WTC11 (cell line): Measurements from ENCODE around the gene ANO2. TPM values are rescaled to one million over a fixed set of nuclear protein-coding genes. Genes with fewer than 3 reads are reported as not detected.

ENCODE experiments used
- ATAC-seq: fragments of 200-7000 bp; cut with Tn5 transposase; 2 replicates; pipeline ENCODE4 v1.10.0; 2021; ENCODE audit warnings: mild to moderate bottlenecking, moderate library complexity
- CTCF ChIA-PET: fragments of 300-600 bp; sonication (Branson Sonifier 250); formaldehyde crosslinking; loops from one replicate; lab custom pipeline; 2021; ENCODE audit warnings: antibody characterized with exemption; lab: Charles Lee
- POLR2A ChIA-PET: fragments of 350-600 bp; sonication (Branson Sonifier 250); formaldehyde crosslinking; loops from one replicate; lab custom pipeline; 2021; ENCODE audit warnings: antibody characterized with exemption; lab: Charles Lee
- DNase-seq: peaks from one replicate; pipeline ENCODE4 v3.0.0; 2021; ENCODE audit warnings: low spot score
- H3K27ac Mint-ChIP-seq: 2 replicates; pipeline ENCODE4 v1.8.0; 2021; ENCODE audit warnings: mixed read lengths
- H3K27me3 Mint-ChIP-seq: 2 replicates; pipeline ENCODE4 v1.8.0; 2021; ENCODE audit warnings: low read depth, mild to moderate bottlenecking, moderate library complexity, mixed read lengths
- H3K36me3 Mint-ChIP-seq: 2 replicates; pipeline ENCODE4 v1.8.0; 2021; ENCODE audit warnings: mixed read lengths
- H3K4me1 Mint-ChIP-seq: 2 replicates; pipeline ENCODE4 v1.8.0; 2022; ENCODE audit warnings: mixed read lengths
- H3K4me3 Mint-ChIP-seq: 2 replicates; pipeline ENCODE4 v1.8.0; 2021; ENCODE audit warnings: mild to moderate bottlenecking, moderate library complexity, mixed read lengths
- H3K9me3 Mint-ChIP-seq: 2 replicates; pipeline ENCODE4 v1.8.0; 2021; ENCODE audit warnings: mixed read lengths
- ESRRA ChIP-seq: sonication (generic); formaldehyde crosslinking; IDR thresholded peaks from 2 replicates; pipeline ENCODE4 v1.8.1; 2022; ENCODE audit warnings: mild to moderate bottlenecking, missing genetic modification reagents, borderline replicate concordance
- HMGA2 ChIP-seq: fragments of 250-450 bp; sonication (Bioruptor Pico); IDR thresholded peaks from 2 replicates; pipeline ENCODE4 v1.4.0; 2021; ENCODE audit warnings: mild to moderate bottlenecking, moderate library complexity
- JAZF1 ChIP-seq: fragments of 250-450 bp; sonication (Bioruptor Pico); IDR thresholded peaks from 2 replicates; pipeline ENCODE4 v1.9.0; 2021; ENCODE audit warnings: moderate library complexity, mild to moderate bottlenecking, inconsistent platforms
- NR2C2 ChIP-seq: sonication (generic); formaldehyde crosslinking; IDR thresholded peaks from 2 replicates; pipeline ENCODE4 v1.8.0; 2022; ENCODE audit warnings: mild to moderate bottlenecking, missing genetic modification reagents
- RORB ChIP-seq: fragments of 250-450 bp; sonication (Bioruptor Pico); IDR thresholded peaks from 2 replicates; pipeline ENCODE4 v1.9.0; 2021; ENCODE audit warnings: mild to moderate bottlenecking
- SOX15 ChIP-seq: fragments of 250-450 bp; sonication (Bioruptor Pico); IDR thresholded peaks from 2 replicates; pipeline ENCODE4 v1.9.0; 2021; ENCODE audit warnings: mild to moderate bottlenecking
- SP1 ChIP-seq: sonication (generic); formaldehyde crosslinking; conservative IDR thresholded peaks from 2 replicates; pipeline ENCODE4 v1.8.1; 2022; ENCODE audit warnings: missing genetic modification reagents
- TEAD1 ChIP-seq: sonication (generic); formaldehyde crosslinking; IDR thresholded peaks from 2 replicates; pipeline ENCODE4 v1.8.0; 2022; ENCODE audit warnings: mild to moderate bottlenecking, missing genetic modification reagents
- ZNF416 ChIP-seq: fragments of 250-450 bp; sonication (Bioruptor Pico); IDR thresholded peaks from 2 replicates; pipeline ENCODE4 v1.9.0; 2021; ENCODE audit warnings: mild to moderate bottlenecking, inconsistent platforms
- ZNF423 ChIP-seq: fragments of 250-450 bp; sonication (Bioruptor Pico); IDR thresholded peaks from 2 replicates; pipeline ENCODE4 v2.1.2; 2022; ENCODE audit warnings: mild to moderate bottlenecking, moderate library complexity
- total RNA-seq: library from RNA; stranded (reverse); gene quantifications from 3 replicates; pipeline ENCODE4 v1.2.3, GENCODE V29; 2021
- TF ChIP-seq, protein P1 (sequence below): sonication (generic); formaldehyde crosslinking; IDR thresholded peaks from 2 replicates; pipeline ENCODE4 v1.8.1; 2023; ENCODE audit warnings: mild to moderate bottlenecking, missing genetic modification reagents, borderline replicate concordance
- TF ChIP-seq, protein P2 (sequence below): fragments of 250-450 bp; sonication (Bioruptor Pico); IDR thresholded peaks from 2 replicates; pipeline ENCODE4 v1.9.0; 2021; ENCODE audit warnings: mild to moderate bottlenecking
- TF ChIP-seq, protein P3 (sequence below): sonication (generic); formaldehyde crosslinking; IDR thresholded peaks from 2 replicates; pipeline ENCODE4 v1.8.0; 2022; ENCODE audit warnings: missing genetic modification reagents
- TF ChIP-seq, protein P4 (sequence below): sonication (generic); formaldehyde crosslinking; IDR thresholded peaks from 2 replicates; pipeline ENCODE4 v1.8.0; 2022; ENCODE audit warnings: mild to moderate bottlenecking, missing genetic modification reagents
- TF ChIP-seq, protein P5 (sequence below): fragments of 250-450 bp; sonication (Bioruptor Pico); IDR thresholded peaks from 2 replicates; pipeline ENCODE4 v1.8.0; 2021; ENCODE audit warnings: mild to moderate bottlenecking
- TF ChIP-seq, protein P6 (sequence below): fragments of 200-600 bp; IDR thresholded peaks from 2 replicates; pipeline ENCODE4 v1.8.0; 2022; ENCODE audit warnings: antibody characterized with exemption
- TF ChIP-seq, protein P7 (sequence below): sonication (generic); formaldehyde crosslinking; IDR thresholded peaks from 2 replicates; pipeline ENCODE4 v1.8.0; 2022; ENCODE audit warnings: mild to moderate bottlenecking, missing genetic modification reagents
- TF ChIP-seq, protein P8 (sequence below): sonication (generic); formaldehyde crosslinking; IDR thresholded peaks from 2 replicates; pipeline ENCODE4 v1.8.0; 2022; ENCODE audit warnings: mild to moderate bottlenecking, missing genetic modification reagents

Gene ANO2
- total RNA-seq, 1 experiment from 2014 or later: 2.8 TPM

DNA sequence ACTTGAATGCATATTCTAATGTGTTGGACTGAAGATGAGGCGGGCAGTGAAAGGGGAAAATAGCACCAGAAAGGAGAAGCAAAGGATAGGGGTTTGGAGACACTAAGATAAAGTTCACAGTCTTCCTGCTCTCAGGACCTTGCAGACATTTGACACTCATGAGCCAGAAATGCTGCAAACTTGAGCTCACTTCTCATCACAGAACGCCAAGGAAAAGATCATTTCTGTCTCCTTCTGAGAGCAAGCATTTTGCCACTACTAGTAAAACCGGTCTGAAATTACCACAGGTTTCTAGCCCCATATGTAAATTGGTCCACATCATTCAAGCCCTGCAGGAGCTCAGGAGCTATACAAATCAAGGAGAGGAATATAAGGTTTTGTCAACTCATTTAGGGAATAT, 44.6 kb upstream of the ANO2 start (continued):
- TF ChIP-seq, protein P1, sequence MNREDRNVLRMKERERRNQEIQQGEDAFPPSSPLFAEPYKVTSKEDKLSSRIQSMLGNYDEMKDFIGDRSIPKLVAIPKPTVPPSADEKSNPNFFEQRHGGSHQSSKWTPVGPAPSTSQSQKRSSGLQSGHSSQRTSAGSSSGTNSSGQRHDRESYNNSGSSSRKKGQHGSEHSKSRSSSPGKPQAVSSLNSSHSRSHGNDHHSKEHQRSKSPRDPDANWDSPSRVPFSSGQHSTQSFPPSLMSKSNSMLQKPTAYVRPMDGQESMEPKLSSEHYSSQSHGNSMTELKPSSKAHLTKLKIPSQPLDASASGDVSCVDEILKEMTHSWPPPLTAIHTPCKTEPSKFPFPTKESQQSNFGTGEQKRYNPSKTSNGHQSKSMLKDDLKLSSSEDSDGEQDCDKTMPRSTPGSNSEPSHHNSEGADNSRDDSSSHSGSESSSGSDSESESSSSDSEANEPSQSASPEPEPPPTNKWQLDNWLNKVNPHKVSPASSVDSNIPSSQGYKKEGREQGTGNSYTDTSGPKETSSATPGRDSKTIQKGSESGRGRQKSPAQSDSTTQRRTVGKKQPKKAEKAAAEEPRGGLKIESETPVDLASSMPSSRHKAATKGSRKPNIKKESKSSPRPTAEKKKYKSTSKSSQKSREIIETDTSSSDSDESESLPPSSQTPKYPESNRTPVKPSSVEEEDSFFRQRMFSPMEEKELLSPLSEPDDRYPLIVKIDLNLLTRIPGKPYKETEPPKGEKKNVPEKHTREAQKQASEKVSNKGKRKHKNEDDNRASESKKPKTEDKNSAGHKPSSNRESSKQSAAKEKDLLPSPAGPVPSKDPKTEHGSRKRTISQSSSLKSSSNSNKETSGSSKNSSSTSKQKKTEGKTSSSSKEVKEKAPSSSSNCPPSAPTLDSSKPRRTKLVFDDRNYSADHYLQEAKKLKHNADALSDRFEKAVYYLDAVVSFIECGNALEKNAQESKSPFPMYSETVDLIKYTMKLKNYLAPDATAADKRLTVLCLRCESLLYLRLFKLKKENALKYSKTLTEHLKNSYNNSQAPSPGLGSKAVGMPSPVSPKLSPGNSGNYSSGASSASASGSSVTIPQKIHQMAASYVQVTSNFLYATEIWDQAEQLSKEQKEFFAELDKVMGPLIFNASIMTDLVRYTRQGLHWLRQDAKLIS (CRISPR knock-in tag): no peak
- no peak for TF ChIP-seq NR2C2 (CRISPR knock-in tag)
- TF ChIP-seq, protein P2, sequence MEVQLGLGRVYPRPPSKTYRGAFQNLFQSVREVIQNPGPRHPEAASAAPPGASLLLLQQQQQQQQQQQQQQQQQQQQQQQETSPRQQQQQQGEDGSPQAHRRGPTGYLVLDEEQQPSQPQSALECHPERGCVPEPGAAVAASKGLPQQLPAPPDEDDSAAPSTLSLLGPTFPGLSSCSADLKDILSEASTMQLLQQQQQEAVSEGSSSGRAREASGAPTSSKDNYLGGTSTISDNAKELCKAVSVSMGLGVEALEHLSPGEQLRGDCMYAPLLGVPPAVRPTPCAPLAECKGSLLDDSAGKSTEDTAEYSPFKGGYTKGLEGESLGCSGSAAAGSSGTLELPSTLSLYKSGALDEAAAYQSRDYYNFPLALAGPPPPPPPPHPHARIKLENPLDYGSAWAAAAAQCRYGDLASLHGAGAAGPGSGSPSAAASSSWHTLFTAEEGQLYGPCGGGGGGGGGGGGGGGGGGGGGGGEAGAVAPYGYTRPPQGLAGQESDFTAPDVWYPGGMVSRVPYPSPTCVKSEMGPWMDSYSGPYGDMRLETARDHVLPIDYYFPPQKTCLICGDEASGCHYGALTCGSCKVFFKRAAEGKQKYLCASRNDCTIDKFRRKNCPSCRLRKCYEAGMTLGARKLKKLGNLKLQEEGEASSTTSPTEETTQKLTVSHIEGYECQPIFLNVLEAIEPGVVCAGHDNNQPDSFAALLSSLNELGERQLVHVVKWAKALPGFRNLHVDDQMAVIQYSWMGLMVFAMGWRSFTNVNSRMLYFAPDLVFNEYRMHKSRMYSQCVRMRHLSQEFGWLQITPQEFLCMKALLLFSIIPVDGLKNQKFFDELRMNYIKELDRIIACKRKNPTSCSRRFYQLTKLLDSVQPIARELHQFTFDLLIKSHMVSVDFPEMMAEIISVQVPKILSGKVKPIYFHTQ: no peak

DNA sequence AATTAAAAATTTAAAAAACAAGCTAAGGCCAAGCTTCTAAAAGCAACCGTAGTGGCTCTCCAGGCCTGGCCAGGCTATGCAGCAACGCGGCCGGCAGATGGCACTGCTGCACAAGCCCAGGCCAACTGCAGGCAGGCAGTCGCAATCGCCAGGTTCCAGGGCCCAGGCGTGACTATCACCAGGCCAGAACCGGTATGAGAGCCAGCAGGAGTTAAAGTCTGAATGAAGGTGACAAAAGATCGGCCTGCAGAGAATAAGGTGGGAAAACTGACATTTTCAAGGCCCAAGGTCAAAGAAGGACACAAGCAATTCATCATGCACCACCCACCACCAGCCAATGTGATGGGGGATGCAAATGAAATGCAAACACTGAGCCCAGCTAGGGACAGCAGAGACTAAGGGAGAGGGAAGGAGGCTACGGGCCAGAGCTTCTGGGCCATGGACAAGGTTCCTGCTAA, 43.6 kb upstream of the ANO2 start:
- ATAC-seq (peak; percentile 97), DNase-seq (peak; percentile 92)
- Mint-ChIP-seq H3K27me3 (no peaks in the 10 kb centered on the region; the same call in 1 of the 2 replicates), H3K4me1 (peaks cover 30% of the 10 kb centered on the region), H3K36me3 (no peaks in the 10 kb centered on the region), H3K9me3 (no peaks in the 10 kb centered on the region), H3K27ac (peak overlapping the region; percentile 95; the same call in 1 of the 2 replicates), H3K4me3 (no peak overlapping the region)
- ChIA-PET CTCF (interaction anchor here (0.6 to 11.6 kb wide), 76 partner anchors 8 to 915 kb away, joined by 3 to 566 read pairs (median 5); partner anchors contain the start of genes ANO2 and CD9), POLR2A (interaction anchor here (0.6 to 1.7 kb wide), 3 partner anchors 49 to 397 kb away, joined by 4 to 6 read pairs (median 6); no protein-coding TSS in a partner anchor)
- TF ChIP-seq JAZF1 (CRISPR knock-in tag) (no peak), TEAD1 (CRISPR knock-in tag) (peak; percentile 61; the same call in 1 of the 2 replicates), NR2C2 (CRISPR knock-in tag) (no peak), SOX15 (no peak), HMGA2 (CRISPR knock-in tag) (no peak), SP1 (CRISPR knock-in tag) (peak; percentile 44; the same call in 1 of the 2 replicates), ZNF416 (no peak), RORB (CRISPR knock-in tag) (no peak), ZNF423 (CRISPR knock-in tag) (peak; percentile 6; the same call in 1 of the 2 replicates), ESRRA (peak; percentile 87; the same call in 1 of the 2 replicates)
- TF ChIP-seq, protein P3, sequence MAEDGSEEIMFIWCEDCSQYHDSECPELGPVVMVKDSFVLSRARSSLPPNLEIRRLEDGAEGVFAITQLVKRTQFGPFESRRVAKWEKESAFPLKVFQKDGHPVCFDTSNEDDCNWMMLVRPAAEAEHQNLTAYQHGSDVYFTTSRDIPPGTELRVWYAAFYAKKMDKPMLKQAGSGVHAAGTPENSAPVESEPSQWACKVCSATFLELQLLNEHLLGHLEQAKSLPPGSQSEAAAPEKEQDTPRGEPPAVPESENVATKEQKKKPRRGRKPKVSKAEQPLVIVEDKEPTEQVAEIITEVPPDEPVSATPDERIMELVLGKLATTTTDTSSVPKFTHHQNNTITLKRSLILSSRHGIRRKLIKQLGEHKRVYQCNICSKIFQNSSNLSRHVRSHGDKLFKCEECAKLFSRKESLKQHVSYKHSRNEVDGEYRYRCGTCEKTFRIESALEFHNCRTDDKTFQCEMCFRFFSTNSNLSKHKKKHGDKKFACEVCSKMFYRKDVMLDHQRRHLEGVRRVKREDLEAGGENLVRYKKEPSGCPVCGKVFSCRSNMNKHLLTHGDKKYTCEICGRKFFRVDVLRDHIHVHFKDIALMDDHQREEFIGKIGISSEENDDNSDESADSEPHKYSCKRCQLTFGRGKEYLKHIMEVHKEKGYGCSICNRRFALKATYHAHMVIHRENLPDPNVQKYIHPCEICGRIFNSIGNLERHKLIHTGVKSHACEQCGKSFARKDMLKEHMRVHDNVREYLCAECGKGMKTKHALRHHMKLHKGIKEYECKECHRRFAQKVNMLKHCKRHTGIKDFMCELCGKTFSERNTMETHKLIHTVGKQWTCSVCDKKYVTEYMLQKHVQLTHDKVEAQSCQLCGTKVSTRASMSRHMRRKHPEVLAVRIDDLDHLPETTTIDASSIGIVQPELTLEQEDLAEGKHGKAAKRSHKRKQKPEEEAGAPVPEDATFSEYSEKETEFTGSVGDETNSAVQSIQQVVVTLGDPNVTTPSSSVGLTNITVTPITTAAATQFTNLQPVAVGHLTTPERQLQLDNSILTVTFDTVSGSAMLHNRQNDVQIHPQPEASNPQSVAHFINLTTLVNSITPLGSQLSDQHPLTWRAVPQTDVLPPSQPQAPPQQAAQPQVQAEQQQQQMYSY: no peak
- TF ChIP-seq, protein P4, sequence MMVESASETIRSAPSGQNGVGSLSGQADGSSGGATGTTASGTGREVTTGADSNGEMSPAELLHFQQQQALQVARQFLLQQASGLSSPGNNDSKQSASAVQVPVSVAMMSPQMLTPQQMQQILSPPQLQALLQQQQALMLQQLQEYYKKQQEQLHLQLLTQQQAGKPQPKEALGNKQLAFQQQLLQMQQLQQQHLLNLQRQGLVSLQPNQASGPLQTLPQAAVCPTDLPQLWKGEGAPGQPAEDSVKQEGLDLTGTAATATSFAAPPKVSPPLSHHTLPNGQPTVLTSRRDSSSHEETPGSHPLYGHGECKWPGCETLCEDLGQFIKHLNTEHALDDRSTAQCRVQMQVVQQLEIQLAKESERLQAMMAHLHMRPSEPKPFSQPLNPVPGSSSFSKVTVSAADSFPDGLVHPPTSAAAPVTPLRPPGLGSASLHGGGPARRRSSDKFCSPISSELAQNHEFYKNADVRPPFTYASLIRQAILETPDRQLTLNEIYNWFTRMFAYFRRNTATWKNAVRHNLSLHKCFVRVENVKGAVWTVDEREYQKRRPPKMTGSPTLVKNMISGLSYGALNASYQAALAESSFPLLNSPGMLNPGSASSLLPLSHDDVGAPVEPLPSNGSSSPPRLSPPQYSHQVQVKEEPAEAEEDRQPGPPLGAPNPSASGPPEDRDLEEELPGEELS: 0 out of 2 replicates have a peak, but pooled peaks have one; percentile 25
- TF ChIP-seq, protein P5, sequence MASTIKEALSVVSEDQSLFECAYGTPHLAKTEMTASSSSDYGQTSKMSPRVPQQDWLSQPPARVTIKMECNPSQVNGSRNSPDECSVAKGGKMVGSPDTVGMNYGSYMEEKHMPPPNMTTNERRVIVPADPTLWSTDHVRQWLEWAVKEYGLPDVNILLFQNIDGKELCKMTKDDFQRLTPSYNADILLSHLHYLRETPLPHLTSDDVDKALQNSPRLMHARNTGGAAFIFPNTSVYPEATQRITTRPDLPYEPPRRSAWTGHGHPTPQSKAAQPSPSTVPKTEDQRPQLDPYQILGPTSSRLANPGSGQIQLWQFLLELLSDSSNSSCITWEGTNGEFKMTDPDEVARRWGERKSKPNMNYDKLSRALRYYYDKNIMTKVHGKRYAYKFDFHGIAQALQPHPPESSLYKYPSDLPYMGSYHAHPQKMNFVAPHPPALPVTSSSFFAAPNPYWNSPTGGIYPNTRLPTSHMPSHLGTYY (CRISPR knock-in tag): 0 out of 2 replicates have a peak, but pooled peaks have one; percentile 28
- TF ChIP-seq, protein P6, sequence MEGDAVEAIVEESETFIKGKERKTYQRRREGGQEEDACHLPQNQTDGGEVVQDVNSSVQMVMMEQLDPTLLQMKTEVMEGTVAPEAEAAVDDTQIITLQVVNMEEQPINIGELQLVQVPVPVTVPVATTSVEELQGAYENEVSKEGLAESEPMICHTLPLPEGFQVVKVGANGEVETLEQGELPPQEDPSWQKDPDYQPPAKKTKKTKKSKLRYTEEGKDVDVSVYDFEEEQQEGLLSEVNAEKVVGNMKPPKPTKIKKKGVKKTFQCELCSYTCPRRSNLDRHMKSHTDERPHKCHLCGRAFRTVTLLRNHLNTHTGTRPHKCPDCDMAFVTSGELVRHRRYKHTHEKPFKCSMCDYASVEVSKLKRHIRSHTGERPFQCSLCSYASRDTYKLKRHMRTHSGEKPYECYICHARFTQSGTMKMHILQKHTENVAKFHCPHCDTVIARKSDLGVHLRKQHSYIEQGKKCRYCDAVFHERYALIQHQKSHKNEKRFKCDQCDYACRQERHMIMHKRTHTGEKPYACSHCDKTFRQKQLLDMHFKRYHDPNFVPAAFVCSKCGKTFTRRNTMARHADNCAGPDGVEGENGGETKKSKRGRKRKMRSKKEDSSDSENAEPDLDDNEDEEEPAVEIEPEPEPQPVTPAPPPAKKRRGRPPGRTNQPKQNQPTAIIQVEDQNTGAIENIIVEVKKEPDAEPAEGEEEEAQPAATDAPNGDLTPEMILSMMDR: peak; percentile 83
- TF ChIP-seq, protein P7, sequence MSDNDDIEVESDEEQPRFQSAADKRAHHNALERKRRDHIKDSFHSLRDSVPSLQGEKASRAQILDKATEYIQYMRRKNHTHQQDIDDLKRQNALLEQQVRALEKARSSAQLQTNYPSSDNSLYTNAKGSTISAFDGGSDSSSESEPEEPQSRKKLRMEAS (CRISPR knock-in tag): peak; percentile 45; the same call in 1 of the 2 replicates
- TF ChIP-seq, protein P8, sequence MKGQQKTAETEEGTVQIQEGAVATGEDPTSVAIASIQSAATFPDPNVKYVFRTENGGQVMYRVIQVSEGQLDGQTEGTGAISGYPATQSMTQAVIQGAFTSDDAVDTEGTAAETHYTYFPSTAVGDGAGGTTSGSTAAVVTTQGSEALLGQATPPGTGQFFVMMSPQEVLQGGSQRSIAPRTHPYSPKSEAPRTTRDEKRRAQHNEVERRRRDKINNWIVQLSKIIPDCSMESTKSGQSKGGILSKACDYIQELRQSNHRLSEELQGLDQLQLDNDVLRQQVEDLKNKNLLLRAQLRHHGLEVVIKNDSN (CRISPR knock-in tag): no peak
